Spinal cord (tissue), 10 donors: Measurements from ENCODE around the gene HOXD12. TPM values are rescaled to one million over a fixed set of nuclear protein-coding genes. Genes with fewer than 3 reads are reported as not detected.

Source experiments
- DNase-seq, 6 donors: peaks; one replicate each; pipeline versions ENCODE4 v3.0.0 to v3.0.0-alpha.2; 2013 to 2015; ENCODE audit warnings: low spot score in 6 of 6, low read depth in 4 of 6
- H3K27ac ChIP-seq: one replicate; pipeline ENCODE4 v1.5.1; 2013; ENCODE audit warnings: low read depth, low read length, control low read depth
- H3K27me3 ChIP-seq: one replicate; pipeline ENCODE4 v1.6.1; 2013; ENCODE audit warnings: low read length; ENCODE audit not compliant: control insufficient read depth, insufficient read depth
- H3K36me3 ChIP-seq: one replicate; pipeline ENCODE4 v1.6.1; 2013; ENCODE audit warnings: low read length; ENCODE audit not compliant: control insufficient read depth, insufficient read depth
- H3K4me1 ChIP-seq: one replicate; pipeline ENCODE4 v1.6.1; 2013; ENCODE audit warnings: low read length; ENCODE audit not compliant: control insufficient read depth, insufficient read depth
- H3K4me3 ChIP-seq: one replicate; pipeline ENCODE4 v1.5.1; 2013; ENCODE audit warnings: low read depth, low read length, control low read depth
- H3K9me3 ChIP-seq: one replicate; pipeline ENCODE4 v1.6.1; 2013; ENCODE audit warnings: low read length; ENCODE audit not compliant: control insufficient read depth, insufficient read depth
- WGBS: methylation state at CpG from one replicate; pipeline ENCODE4 v1.1.5; 2013; ENCODE audit warnings: missing lambda C conversion rate; ENCODE audit not compliant: insufficient coverage; 5-methylcytosine and 5-hydroxymethylcytosine counted together
- polyA plus RNA-seq, 2 donors: library from polyadenylated mRNA; unstranded; fragments of 120-200 nt; gene quantifications; one replicate each; pipeline ENCODE4 v1.2.1, GENCODE V29; 2013; ENCODE audit not compliant: insufficient read length in 2 of 2
- total RNA-seq, 2 donors: library from RNA; depleted of rRNA in 1 of 2; stranded (reverse); fragments of 120-200 nt in 1 of 2; fragments of >200 nt in 1 of 2; gene quantifications; one replicate each; pipeline versions ENCODE4 v1.2.3 to v1.2.4, GENCODE V29; 2013 to 2014
- donor health status: healthy.

The HOXD12 gene
- total and polyA plus RNA-seq, 4 donors: not detected

GRCh38 chr2:176092270-176093144, 7.1 kb upstream of the HOXD12 start, which contains the start of gene HOXD13:
Gene HOXD13, plus strand, starts transcription at chr2:176092721. Its CDS starts 170 bp downstream, at chr2:176092891.
- under 1% methylated on average over 72 of the region's 95 CpGs for WGBS
- H3K4me3 ChIP-seq: peak within 1 kb of the TSS; percentile 1
- DNase-seq: no peak

GRCh38 chr2:176093145-176093897, 6.3 kb upstream of the HOXD12 start:
- no peak overlapping the region for H3K27ac ChIP-seq
- peaks cover 23% of the 10 kb centered on the region for H3K4me1 ChIP-seq
- no peaks in the 10 kb centered on the region for H3K9me3 ChIP-seq
- H3K27me3 ChIP-seq: peaks cover 97% of the 10 kb centered on the region
- peak overlapping the region; percentile 1 for H3K4me3 ChIP-seq
- DNase-seq: no peak
- WGBS: under 1% methylated on average over 53 of the region's 53 CpGs
- no peaks in the 10 kb centered on the region for H3K36me3 ChIP-seq

More at GRCh38 chr2:176092270-176093144, 7.1 kb upstream of the HOXD12 start, which contains the start of gene HOXD13:
- peaks cover 97% of the 10 kb centered on the region for H3K27me3 ChIP-seq
- no peaks in the 10 kb centered on the region for H3K36me3 ChIP-seq
- H3K27ac ChIP-seq: no peak within 1 kb of the TSS
- H3K4me1 ChIP-seq: peaks cover 21% of the 10 kb centered on the region
- no peaks in the 10 kb centered on the region for H3K9me3 ChIP-seq

- no peak overlapping the region for H3K27ac ChIP-seq
- no peak overlapping the region for H3K4me3 ChIP-seq
- peak in 1 of 6 donors; percentile 61 for DNase-seq
- H3K9me3 ChIP-seq: no peaks in the 10 kb centered on the region
- peaks cover 97% of the 10 kb centered on the region for H3K27me3 ChIP-seq
- peaks cover 26% of the 10 kb centered on the region for H3K4me1 ChIP-seq
- H3K36me3 ChIP-seq: no peaks in the 10 kb centered on the region
- 4% methylated on average over 2 of the region's 8 CpGs for WGBS
These were observed 5.7 kb upstream of the HOXD12 start for GRCh38 chr2:176093898-176094249.

DNA sequence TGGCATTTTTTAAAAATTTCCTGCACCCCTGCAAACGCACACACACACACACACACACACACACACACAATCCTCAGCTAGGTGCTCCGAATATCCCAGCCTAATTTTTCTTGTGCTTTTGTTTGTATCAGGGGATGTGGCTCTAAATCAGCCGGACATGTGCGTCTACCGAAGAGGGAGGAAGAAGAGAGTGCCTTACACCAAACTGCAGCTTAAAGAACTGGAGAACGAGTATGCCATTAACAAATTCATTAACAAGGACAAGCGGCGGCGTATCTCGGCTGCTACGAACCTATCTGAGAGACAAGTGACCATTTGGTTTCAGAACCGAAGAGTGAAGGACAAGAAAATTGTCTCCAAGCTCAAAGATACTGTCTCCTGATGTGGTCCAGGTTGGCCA, 5.2 kb upstream of the HOXD12 start:
- peak in 1 of 6 donors; percentile 43 for DNase-seq
- Histone ChIP-seq H3K4me1 (peaks cover 29% of the 10 kb centered on the region), H3K36me3 (no peaks in the 10 kb centered on the region), H3K27ac (no peak overlapping the region), H3K9me3 (no peaks in the 10 kb centered on the region), H3K27me3 (peaks cover 97% of the 10 kb centered on the region), H3K4me3 (no peak overlapping the region)
- WGBS: 17% methylated on average over 6 of the region's 12 CpGs

GRCh38 chr2:176095421-176095820, 4.2 kb upstream of the HOXD12 start:
- DNase-seq: no peak
- no peaks in the 10 kb centered on the region for H3K36me3 ChIP-seq
- no peak overlapping the region for H3K4me3 ChIP-seq
- no peaks in the 10 kb centered on the region for H3K9me3 ChIP-seq
- peaks cover 97% of the 10 kb centered on the region for H3K27me3 ChIP-seq
- 21% methylated on average over 2 of the region's 5 CpGs for WGBS
- peaks cover 39% of the 10 kb centered on the region for H3K4me1 ChIP-seq
- no peak overlapping the region for H3K27ac ChIP-seq

DNA sequence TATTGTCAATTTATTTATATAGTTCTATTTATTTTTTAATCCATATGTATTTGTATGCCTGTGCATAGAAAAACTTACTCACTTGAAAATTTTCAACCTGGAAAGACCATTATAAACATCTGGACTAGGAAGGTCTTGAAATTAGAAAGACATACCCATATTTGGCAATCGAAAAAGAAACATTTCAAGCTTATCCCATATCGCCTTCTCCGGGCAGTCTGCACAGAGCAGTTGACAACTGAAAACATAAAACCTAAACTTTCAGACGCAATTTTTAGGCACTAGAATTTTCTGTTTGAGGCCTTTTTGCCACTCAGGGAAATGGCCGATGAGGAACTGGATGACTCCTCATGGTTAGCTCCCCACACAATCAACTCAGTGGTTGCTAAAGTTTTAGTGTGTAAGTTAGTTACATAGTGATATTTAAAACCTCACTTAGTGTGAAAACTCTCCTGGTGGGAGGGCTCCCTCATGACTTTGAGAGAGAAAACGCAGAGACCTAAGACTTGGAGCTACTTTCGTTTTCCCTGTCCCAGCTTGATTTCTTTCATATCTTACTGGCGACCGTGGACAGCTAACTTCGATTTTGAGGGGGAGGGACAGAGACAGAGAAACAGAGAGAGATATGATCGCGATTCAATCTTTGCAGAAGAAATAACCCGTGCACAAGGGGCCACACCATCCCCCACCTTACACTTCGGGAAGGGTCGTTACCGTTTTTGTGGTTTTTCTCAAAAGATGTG, 3.2 kb upstream of the HOXD12 start:
- Histone ChIP-seq H3K4me3 (no peak overlapping the region), H3K4me1 (peaks cover 40% of the 10 kb centered on the region), H3K27me3 (peaks cover 97% of the 10 kb centered on the region), H3K27ac (no peak overlapping the region), H3K9me3 (no peaks in the 10 kb centered on the region), H3K36me3 (no peaks in the 10 kb centered on the region)
- WGBS: 5% methylated on average over 6 of the region's 16 CpGs
- peak in 2 of 6 donors; percentile 65 to 68 for DNase-seq

- H3K9me3 ChIP-seq: no peaks in the 10 kb centered on the region
- H3K4me1 ChIP-seq: peaks cover 40% of the 10 kb centered on the region
- H3K4me3 ChIP-seq: peak overlapping the region; percentile 33
- peak in 2 of 6 donors; percentile 89 for DNase-seq
- H3K36me3 ChIP-seq: no peaks in the 10 kb centered on the region
- H3K27ac ChIP-seq: no peak overlapping the region
- H3K27me3 ChIP-seq: peaks cover 97% of the 10 kb centered on the region
- under 1% methylated on average over 38 of the region's 45 CpGs for WGBS
These were observed 2.4 kb upstream of the HOXD12 start for GRCh38 chr2:176096986-176097819.

DNA sequence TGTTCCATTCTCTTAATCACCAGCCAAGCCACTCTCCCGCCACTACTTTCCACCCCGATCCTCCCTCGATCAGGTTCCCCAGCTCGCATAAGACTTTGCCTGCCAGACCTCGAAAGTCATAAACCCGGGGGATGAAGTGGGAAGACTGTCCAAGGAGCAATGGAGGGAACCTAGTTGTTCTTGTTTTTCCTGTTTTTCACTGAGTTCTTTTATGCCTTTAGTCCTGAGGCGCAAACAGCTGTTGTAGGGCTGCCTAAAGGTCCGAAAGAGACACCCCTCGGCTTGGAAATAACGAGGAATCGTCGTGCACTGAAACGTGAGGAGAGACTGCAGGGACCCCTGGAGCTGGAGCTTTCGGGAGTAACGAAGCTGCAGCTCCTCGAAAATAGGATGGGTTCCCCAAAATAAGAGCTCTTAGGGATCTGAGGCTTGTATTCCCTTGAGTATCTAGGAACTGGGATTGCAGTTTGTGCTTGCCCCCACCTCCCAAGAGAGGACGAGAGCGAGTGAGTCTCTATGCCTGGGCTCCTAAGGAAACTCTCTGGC, 1.7 kb upstream of the HOXD12 start:
- peak overlapping the region; percentile 33 for H3K4me3 ChIP-seq
- H3K27ac ChIP-seq: no peak overlapping the region
- 2% methylated on average over 11 of the region's 18 CpGs for WGBS
- DNase-seq: no peak
- H3K27me3 ChIP-seq: peaks cover 100% of the 10 kb centered on the region
- H3K4me1 ChIP-seq: peaks cover 40% of the 10 kb centered on the region
- no peaks in the 10 kb centered on the region for H3K9me3 ChIP-seq
- no peaks in the 10 kb centered on the region for H3K36me3 ChIP-seq
